NCI-H2196 (cell line): ENCODE data around the gene TACC2.
"Not testable (repeated sequence)": the region's sequence is repeated elsewhere in the genome, so short reads cannot be mapped to it uniquely, and the experiment has no call there.

Experiments used
- DNase-seq: peaks from one replicate; lab custom pipeline; 2025; ENCODE audit not compliant: unreplicated experiment; lab: John Stamatoyannopoulos, UW

Gene TACC2

DNA sequence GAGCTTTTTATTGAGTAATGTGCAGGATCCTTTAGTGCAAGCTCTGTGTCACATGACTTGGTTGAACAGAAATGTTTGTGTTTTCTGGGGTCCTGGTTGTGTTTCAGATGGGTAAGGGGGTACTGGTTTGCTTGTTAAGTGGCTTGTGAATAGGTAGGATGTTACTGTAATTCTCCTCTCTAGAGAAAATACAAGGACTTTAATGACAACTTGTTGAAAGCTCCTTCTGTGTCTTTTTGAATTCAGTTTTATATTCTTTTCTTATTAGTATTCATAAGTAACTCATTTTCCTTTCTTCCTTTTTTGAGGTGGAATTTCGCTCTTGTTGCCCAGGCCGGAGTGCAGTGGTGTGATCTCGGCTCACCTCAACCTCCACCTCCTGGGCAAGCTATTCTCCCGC, 196.7 kb downstream of the TACC2 start:
- no peak for DNase-seq

- no peak for DNase-seq
Observed at GRCh38 chr10:122186816-122187810, 198.2 kb downstream of the TACC2 start.

DNA sequence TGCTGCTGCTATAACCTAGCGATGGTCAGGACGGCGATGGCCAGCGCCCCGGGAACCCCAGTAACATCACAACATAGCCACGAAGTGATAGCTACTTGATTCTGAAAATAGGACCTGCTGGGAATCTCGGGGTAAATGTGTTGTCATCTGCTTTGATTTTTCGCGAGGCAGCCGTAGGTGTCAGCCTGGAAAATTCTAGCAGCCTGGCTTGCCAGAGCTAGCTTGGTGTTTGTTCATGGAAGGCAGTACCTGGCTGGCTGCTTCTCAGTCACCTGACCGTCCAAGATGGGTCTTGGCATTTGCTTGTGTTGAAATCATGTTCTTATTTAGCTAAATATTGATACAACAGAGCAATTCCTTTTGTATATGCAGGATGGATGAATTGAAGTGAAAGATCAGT, 199.7 kb downstream of the TACC2 start:
- no peak for DNase-seq

GRCh38 chr10:122189185-122189584, 200.2 kb downstream of the TACC2 start:
- DNase-seq, result no peak

DNA sequence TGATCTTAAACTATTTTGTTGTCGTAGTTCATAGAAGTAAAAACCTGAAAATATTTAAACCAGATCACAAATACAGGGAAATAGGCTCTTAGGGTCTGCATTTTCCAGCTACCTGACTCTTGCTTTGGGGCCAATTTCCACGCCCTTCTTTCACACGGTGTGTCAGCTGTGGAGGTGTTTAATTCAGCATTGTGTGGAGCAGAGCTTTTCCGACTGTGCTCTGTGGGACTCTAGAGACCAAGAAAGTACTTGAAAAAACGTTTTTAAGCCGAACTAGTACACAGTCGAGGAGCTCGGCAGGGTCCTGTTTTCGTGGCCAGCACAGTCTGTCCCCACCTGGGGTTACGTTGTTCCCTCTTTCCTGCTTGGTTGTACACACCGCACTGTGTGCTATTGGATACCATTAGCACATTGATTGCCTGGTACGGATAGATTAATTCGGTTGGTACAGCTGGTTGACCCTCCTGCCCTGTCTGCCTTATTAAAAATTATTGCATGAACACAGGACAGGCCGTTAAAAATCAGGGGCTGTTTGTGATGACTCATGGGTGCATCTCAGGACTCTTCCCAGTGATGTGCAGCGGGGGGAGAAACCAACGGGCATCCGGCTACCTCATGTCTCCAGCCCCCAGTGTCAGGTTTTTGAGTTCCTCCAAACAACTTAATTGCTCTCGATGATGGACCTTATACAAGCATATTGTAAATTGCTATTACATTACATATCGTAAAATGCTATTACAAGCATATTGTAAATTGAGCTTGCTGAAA, 201.4 kb downstream of the TACC2 start:
- DNase-seq, result no peak

GRCh38 chr10:122191936-122192541, 203.1 kb downstream of the TACC2 start:
- no peak for DNase-seq

DNA sequence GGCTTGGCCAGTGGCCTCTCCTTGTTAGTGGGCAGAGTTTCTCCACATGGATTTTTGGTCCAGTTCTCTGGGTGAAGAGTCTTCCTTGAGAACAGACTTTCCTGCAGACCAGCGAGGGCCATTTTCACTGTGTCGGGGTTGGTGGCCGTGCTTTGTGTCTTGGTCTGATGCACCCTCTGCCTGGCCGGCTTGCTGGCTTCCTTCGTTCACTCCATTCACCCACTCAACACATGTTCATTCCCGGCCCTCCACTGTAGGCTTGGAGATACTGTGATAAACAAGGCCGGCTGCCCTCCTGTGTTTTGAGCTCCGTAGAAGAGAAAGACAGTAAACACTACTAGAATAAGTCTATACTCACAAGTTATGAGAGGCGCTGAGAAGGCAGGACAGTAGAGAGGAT, 205.3 kb downstream of the TACC2 start:
- no peak for DNase-seq

GRCh38 chr10:122196218-122196617, 207.3 kb downstream of the TACC2 start:
- no peak for DNase-seq

- DNase-seq, result no peak
Observed at GRCh38 chr10:122197611-122198222, 208.8 kb downstream of the TACC2 start.

DNA sequence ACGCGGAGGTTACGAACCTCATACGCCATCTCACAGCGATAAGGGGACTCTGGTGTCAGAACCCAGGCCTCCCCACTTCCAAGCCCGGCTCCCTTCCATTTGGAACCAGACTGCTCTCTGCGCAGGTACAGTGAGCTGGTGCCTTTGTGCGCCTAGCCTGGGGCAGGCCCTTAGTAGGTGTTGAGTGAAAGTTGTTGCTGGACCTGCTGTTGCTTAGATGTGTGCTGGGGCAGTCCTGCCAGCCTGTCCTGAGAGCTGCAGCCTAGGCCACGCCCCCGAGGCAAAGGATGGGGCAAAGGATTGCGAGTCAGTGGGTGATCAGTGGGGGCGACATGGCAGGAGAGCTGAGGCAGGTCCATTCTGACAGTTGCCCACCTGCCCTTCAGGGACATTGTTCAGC, 209.7 kb downstream of the TACC2 start:
- no peak for DNase-seq

- no peak for DNase-seq
Observed at GRCh38 chr10:122199070-122199469, 210.1 kb downstream of the TACC2 start.

DNA sequence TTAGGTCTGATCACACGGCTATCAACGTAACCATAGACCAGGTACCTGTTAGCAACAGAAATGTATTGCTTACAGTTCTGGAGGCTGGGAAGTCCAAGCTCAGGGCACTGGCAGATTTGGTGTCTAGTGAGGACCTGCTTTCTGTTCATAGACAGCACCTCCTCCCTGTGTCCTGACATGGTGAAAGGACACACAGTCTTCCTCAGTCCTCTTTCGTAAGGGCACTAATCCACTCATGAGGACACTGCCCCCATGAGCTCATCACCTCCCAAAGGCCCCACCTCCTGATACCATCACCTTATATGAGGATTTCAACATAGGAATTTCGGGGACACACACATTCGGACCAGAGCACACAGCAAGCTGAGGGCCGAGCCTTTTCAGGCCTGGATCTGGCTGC, 210.7 kb downstream of the TACC2 start:
- no peak for DNase-seq

DNA sequence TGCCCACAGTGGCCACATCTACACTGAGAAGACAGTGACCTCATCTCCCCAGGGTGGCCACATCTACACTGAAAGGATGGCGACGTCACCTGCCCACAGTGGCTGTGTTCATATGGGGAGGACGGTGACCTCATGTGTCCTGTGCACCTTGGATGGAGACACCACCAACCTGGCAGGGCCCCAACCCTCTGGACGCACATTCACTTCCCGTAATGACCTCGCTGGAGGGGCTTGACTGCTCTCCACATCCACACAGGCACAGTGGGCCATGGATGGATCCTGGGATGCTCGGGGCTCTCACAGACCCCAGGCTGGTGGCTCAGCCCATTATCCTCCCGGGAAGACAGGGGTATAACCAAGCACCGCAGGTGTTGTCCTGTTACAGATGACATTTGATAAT, 212.4 kb downstream of the TACC2 start:
- no peak for DNase-seq

DNA sequence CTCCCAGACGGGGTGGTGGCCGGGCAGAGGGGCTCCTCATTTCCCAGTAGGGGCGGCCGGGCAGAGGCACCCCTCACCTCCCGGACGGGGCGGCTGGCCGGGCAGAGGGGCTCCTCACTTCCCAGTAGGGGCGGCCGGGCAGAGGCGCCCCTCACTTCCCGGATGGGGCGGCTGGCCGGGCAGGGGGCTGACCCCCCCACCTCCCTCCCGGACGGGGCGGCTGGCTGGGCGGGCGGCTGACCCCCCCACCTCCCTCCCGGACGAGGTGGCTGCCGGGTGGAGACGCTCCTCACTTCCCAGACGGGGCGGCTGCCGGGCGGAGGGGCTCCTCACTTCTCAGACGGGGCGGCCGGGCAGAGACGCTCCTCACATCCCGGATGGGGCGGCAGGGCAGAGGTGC, 214.2 kb downstream of the TACC2 start:
- DNase-seq, result not testable (repeated sequence)

DNA sequence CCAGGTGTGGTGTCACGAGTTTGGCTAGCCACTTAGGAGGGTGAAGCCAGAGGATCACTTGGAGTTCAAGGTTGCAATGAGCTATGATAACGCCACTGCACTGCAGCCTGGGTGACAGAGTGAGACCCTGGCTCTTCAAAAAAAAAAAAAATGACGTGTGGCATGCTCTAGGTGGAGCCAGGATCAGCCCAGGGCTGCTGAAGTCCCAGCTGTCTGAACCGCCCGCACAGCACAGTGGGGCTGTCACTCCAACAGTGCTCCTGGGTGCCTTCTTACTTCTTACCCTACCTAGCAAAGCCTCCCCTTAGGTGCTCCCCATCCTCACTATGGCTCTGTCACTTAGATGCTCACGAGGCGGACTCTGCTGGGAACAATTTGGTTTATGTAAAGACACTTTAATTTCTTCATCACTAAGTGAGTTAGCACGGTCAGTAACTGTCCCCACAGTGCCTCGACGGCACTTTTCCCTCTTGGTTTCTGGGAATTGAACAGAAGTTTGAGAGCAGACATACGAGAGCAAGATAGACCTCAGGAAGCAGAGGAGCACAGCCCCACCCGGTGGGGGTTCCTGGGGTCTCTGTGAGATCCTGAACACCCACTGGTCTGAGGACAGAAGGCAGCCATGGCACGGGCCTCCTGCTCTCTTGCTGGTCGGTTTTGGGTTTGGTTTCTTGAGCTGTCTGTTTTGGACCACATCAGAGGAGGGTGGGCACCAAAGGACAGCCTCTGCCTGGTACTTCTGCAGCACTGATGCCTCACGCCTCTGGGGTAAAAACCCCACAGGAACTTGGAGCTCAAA, 215.9 kb downstream of the TACC2 start:
- no peak for DNase-seq

GRCh38 chr10:122206471-122207065, 217.6 kb downstream of the TACC2 start:
- DNase-seq, result no peak

- DNase-seq, result no peak
Observed at GRCh38 chr10:122207163-122207562, 218.2 kb downstream of the TACC2 start.

- peak; percentile 7 for DNase-seq
Observed at GRCh38 chr10:122207596-122207995, 218.6 kb downstream of the TACC2 start.

GRCh38 chr10:122208571-122209430, 219.8 kb downstream of the TACC2 start:
- DNase-seq, result no peak
